H7 (cell line): Measurements from ENCODE around the gene SKAP2. TPM values are rescaled to one million over a fixed set of nuclear protein-coding genes. Genes with fewer than 3 reads are reported as not detected.

Source experiments
- DNase-seq: peaks from one replicate; pipeline ENCODE4 v3.0.0; 2012
- H3K27me3 ChIP-seq: 2 replicates; pipeline ENCODE4 v1.6.0; 2011; ENCODE audit warnings: mild to moderate bottlenecking, low read length; ENCODE audit not compliant: control insufficient read depth, insufficient read depth
- H3K36me3 ChIP-seq: replicated peaks from 2 replicates; pipeline ENCODE4 v1.5.1; 2011; ENCODE audit warnings: low read length; ENCODE audit not compliant: control insufficient read depth, insufficient read depth
- H3K4me3 ChIP-seq: 2 replicates; pipeline ENCODE4 v1.5.1; 2011; ENCODE audit warnings: low read depth, mild to moderate bottlenecking, control low read depth, low read length, moderate library complexity; ENCODE audit not compliant: insufficient read depth
- total RNA-seq: library from RNA; depleted of rRNA; stranded (reverse); fragments of >200 nt; shearing (Covaris generic); gene quantifications from 2 replicates; pipeline ENCODE4 v1.2.3, GENCODE V29; 2014; rRNA removed

The SKAP2 gene
- 2.2 and 3.1 TPM in 2 replicates for total RNA-seq

GRCh38 chr7:26864309-26865093 is at the start of gene SKAP2:
Gene SKAP2, minus strand, starts transcription at chr7:26864590. Its CDS starts 161 bp downstream, at chr7:26864429.
- Histone ChIP-seq H3K36me3 (no peaks in the 10 kb centered on the region), H3K4me3 (peak within 1 kb of the TSS; percentile 58), H3K27me3 (peaks cover 13% of the 10 kb centered on the region)
- DNase-seq = peak; percentile 93

- Histone ChIP-seq H3K36me3 (no peaks in the 10 kb centered on the region), H3K4me3 (no peak overlapping the region), H3K27me3 (no peaks in the 10 kb centered on the region)
- DNase-seq = no peak
These were observed 48.6 kb upstream of the SKAP2 start for GRCh38 chr7:26912933-26913536.

GRCh38 chr7:26912338-26912737 is 47.9 kb upstream of the SKAP2 start:
- Histone ChIP-seq H3K36me3 (no peaks in the 10 kb centered on the region), H3K27me3 (no peaks in the 10 kb centered on the region), H3K4me3 (no peak overlapping the region)
- no peak for DNase-seq

GRCh38 chr7:26910221-26910620 is 45.8 kb upstream of the SKAP2 start:
- Histone ChIP-seq H3K4me3 (no peak overlapping the region), H3K27me3 (no peaks in the 10 kb centered on the region), H3K36me3 (no peaks in the 10 kb centered on the region)
- DNase-seq = no peak

- no peak overlapping the region for H3K4me3 ChIP-seq
- H3K36me3 ChIP-seq = no peaks in the 10 kb centered on the region
- no peaks in the 10 kb centered on the region for H3K27me3 ChIP-seq
- no peak for DNase-seq
These were observed 35.9 kb upstream of the SKAP2 start for GRCh38 chr7:26900251-26900650.

- no peaks in the 10 kb centered on the region for H3K36me3 ChIP-seq
- H3K27me3 ChIP-seq = no peaks in the 10 kb centered on the region
- no peak overlapping the region for H3K4me3 ChIP-seq
- no peak for DNase-seq
These were observed 35.1 kb upstream of the SKAP2 start for GRCh38 chr7:26899519-26899918.

- H3K36me3 ChIP-seq = no peaks in the 10 kb centered on the region
- H3K4me3 ChIP-seq = no peak overlapping the region
- DNase-seq = no peak
- H3K27me3 ChIP-seq = no peaks in the 10 kb centered on the region
These were observed 34.5 kb upstream of the SKAP2 start for GRCh38 chr7:26898891-26899290.

GRCh38 chr7:26897928-26898327 is 33.5 kb upstream of the SKAP2 start:
- DNase-seq = no peak
- H3K27me3 ChIP-seq = no peaks in the 10 kb centered on the region
- no peaks in the 10 kb centered on the region for H3K36me3 ChIP-seq
- no peak overlapping the region for H3K4me3 ChIP-seq

GRCh38 chr7:26891400-26892350 is 27.3 kb upstream of the SKAP2 start:
- DNase-seq = no peak
- no peaks in the 10 kb centered on the region for H3K27me3 ChIP-seq
- no peak overlapping the region for H3K4me3 ChIP-seq
- no peaks in the 10 kb centered on the region for H3K36me3 ChIP-seq

GRCh38 chr7:26880852-26881251 is 16.5 kb upstream of the SKAP2 start:
- DNase-seq = no peak
- Histone ChIP-seq H3K27me3 (no peaks in the 10 kb centered on the region), H3K36me3 (no peaks in the 10 kb centered on the region), H3K4me3 (no peak overlapping the region)

- H3K4me3 ChIP-seq = no peak overlapping the region
- no peak for DNase-seq
- no peaks in the 10 kb centered on the region for H3K36me3 ChIP-seq
- H3K27me3 ChIP-seq = no peaks in the 10 kb centered on the region
These were observed 15.3 kb upstream of the SKAP2 start for GRCh38 chr7:26879671-26880070.

- H3K27me3 ChIP-seq = no peaks in the 10 kb centered on the region
- H3K36me3 ChIP-seq = no peaks in the 10 kb centered on the region
- H3K4me3 ChIP-seq = no peak overlapping the region
- DNase-seq = no peak
These were observed 4.6 kb upstream of the SKAP2 start for GRCh38 chr7:26868841-26869495.

GRCh38 chr7:26865094-26865388 is 651 bp upstream of the SKAP2 start:
- Histone ChIP-seq H3K4me3 (peak overlapping the region; percentile 58), H3K27me3 (peaks cover 13% of the 10 kb centered on the region), H3K36me3 (no peaks in the 10 kb centered on the region)
- peak; percentile 50 for DNase-seq

- DNase-seq = peak; percentile 14
- Histone ChIP-seq H3K36me3 (no peaks in the 10 kb centered on the region), H3K4me3 (peak overlapping the region; percentile 58), H3K27me3 (peaks cover 16% of the 10 kb centered on the region)
These were observed 677 bp downstream of the SKAP2 start for GRCh38 chr7:26863518-26864308.
